K562 (cell line): ENCODE results near the gene PRSS27. TPM values are rescaled to one million over a fixed set of nuclear protein-coding genes. Genes with fewer than 3 reads are reported as not detected.

Experiments used
- ZBTB40 ChIP-seq, 2 experiments: fragments of 450-650 bp in 1 of 2; sonication (generic) in 1 of 2; formaldehyde crosslinking in 1 of 2; IDR thresholded peaks; 2 replicates each; pipeline versions ENCODE4 v1.7.1 to v1.9.0; 2016 to 2022; ENCODE audit warnings: inconsistent platforms in 1 of 2, mild to moderate bottlenecking in 1 of 2, missing genetic modification reagents in 1 of 2
- ZNF12 ChIP-seq: sonication (generic); formaldehyde crosslinking; IDR thresholded peaks from 2 replicates; pipeline ENCODE4 v1.4.0; 2020; ENCODE audit warnings: mild to moderate bottlenecking, missing genetic modification reagents
- polyA plus RNA-seq, 8 experiments: library from polyadenylated mRNA; depleted of rRNA in 4 of 8; stranded (reverse) in 5 of 8; unstranded in 3 of 8; fragments of >200 nt; fragmentation: Nextera tagmentation in 2 of 8; fragmentation: Illumina TruSeq in 1 of 8; extraction: Ambion mirVana in 2 of 8; extraction: Trizol in 1 of 8; gene quantifications; 2 replicates each; pipeline versions ENCODE4 v1.2.1 to v1.2.3, GENCODE V29; 2011 to 2014; ENCODE audit warnings: inconsistent platforms in 1 of 8, missing spikeins in 1 of 8
- total RNA-seq, 7 experiments: library from RNA; depleted of rRNA in 6 of 7; stranded (reverse); fragments of >200 nt in 6 of 7; fragmentation: Illumina TruSeq in 2 of 7; extraction: Trizol in 2 of 7; gene quantifications; 2 replicates each; pipeline versions ENCODE4 v1.2.1 to v1.2.3, GENCODE V29; 2011 to 2021; ENCODE audit warnings: low replicate concordance in 1 of 7
- TF ChIP-seq, protein P1 (sequence below): sonication (generic); formaldehyde crosslinking; IDR thresholded peaks from 2 replicates; pipeline ENCODE4 v1.8.1; 2023; ENCODE audit warnings: missing genetic modification reagents, mild to moderate bottlenecking, borderline replicate concordance

Gene PRSS27
- total and polyA plus RNA-seq, 9 of the 15 experiments (the other 6 are each of a cell fraction or from before 2014, with no cell fraction given), result 0.09 to 0.20 (median 0.17) TPM; not detected in 5

- peak; percentile 98 for TF ChIP-seq ZBTB40 (IDR thresholded peaks at IDR 0.05)
- TF ChIP-seq ZBTB40 (CRISPR knock-in tag; IDR thresholded peaks at IDR 0.05), result no peak
- TF ChIP-seq, protein P1, sequence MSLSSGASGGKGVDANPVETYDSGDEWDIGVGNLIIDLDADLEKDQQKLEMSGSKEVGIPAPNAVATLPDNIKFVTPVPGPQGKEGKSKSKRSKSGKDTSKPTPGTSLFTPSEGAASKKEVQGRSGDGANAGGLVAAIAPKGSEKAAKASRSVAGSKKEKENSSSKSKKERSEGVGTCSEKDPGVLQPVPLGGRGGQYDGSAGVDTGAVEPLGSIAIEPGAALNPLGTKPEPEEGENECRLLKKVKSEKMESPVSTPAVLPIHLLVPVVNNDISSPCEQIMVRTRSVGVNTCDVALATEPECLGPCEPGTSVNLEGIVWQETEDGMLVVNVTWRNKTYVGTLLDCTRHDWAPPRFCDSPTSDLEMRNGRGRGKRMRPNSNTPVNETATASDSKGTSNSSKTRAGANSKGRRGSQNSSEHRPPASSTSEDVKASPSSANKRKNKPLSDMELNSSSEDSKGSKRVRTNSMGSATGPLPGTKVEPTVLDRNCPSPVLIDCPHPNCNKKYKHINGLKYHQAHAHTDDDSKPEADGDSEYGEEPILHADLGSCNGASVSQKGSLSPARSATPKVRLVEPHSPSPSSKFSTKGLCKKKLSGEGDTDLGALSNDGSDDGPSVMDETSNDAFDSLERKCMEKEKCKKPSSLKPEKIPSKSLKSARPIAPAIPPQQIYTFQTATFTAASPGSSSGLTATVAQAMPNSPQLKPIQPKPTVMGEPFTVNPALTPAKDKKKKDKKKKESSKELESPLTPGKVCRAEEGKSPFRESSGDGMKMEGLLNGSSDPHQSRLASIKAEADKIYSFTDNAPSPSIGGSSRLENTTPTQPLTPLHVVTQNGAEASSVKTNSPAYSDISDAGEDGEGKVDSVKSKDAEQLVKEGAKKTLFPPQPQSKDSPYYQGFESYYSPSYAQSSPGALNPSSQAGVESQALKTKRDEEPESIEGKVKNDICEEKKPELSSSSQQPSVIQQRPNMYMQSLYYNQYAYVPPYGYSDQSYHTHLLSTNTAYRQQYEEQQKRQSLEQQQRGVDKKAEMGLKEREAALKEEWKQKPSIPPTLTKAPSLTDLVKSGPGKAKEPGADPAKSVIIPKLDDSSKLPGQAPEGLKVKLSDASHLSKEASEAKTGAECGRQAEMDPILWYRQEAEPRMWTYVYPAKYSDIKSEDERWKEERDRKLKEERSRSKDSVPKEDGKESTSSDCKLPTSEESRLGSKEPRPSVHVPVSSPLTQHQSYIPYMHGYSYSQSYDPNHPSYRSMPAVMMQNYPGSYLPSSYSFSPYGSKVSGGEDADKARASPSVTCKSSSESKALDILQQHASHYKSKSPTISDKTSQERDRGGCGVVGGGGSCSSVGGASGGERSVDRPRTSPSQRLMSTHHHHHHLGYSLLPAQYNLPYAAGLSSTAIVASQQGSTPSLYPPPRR, result no peak
- TF ChIP-seq ZNF12, result no peak
These were observed 952 bp upstream of the PRSS27 start (continued) for GRCh38 chr16:2720719-2721633.
